GM19438 (cell line): Measurements from ENCODE around the gene ANKRD45.
"Not testable (repeated sequence)": the region's sequence is repeated elsewhere in the genome, so short reads cannot be mapped to it uniquely, and the experiment has no call there.

Source experiments
- ATAC-seq: cut with Tn5 transposase; IDR thresholded peaks from one replicate; pipeline ENCODE4 v1.9.1; 2021; ENCODE audit warnings: low read depth; ENCODE audit not compliant: unreplicated experiment

ANKRD45 gene

DNA sequence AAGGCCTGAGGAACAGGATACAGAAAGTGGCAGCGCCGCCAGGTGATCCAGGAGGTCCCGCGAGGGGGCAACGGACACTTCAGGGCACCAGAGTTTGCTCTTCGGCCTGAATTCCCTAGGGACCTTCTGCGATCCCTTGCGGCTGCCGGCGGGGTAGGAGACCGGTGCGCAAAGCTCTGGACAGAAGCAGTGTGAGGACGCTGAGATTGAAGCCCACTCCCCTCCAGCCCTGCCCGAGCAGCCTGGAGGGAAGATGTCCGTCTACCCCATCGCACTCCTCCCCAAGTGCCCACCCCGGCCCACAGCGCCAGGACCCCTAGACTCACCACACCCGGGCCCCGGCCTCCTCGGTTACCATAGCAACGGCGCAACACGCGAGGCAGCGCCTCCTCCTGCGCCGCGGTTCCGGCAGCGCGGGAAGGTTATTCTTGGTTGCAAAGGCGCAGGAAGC, at the start of gene ANKRD45:
TSS of gene ANKRD45 (minus strand) at position 361 of the 451 bp plus-strand sequence. CDS start 10,433 bp downstream, outside the sequence.
- ATAC-seq, result no peak

GRCh38 chr1:173717238-173717637, 47.6 kb upstream of the ANKRD45 start:
- no peak for ATAC-seq

DNA sequence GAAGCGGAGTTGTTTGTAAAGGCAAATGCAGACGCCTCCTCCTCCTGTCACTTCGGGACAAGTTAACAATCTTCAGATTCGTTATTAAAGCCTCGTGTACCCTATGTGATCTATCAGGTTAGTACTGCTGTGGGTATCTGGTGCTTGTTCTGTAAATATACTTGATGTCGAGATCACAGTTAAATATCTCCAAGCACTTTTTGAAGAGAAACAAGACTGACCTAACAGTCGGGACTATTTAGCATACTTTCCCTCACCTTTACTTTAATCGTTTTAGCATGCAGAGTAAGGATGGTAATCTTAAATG, 45.8 kb upstream of the ANKRD45 start:
- ATAC-seq, result no peak

GRCh38 chr1:173714759-173715537, 45.3 kb upstream of the ANKRD45 start, which contains the start of gene KLHL20:
TSS of gene KLHL20 (plus strand) at chr1:173714981. CDS start at chr1:173716044, 1,063 bp downstream.
- ATAC-seq, result peak; percentile 98

- ATAC-seq, result no peak
Observed at GRCh38 chr1:173714441-173714758, 44.7 kb upstream of the ANKRD45 start.

DNA sequence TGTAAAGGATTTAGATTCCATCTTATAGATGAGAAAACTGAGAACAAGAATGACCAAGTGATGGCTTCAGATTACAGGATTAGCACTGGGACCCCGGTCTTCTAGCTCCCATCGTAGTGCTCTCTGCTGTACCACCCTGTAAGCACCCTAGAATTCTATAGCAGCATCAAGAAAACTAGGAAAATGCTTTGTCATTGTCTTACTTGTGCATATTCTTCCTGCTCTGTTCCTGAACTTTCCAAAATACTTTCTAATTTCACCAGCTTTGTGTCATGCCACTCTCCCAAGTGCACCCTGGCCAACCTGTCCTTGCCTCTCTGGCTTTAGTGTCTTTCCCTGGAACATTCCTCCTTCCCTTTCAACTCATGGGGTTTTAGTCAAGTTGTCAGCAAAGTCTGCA, 39.1 kb upstream of the ANKRD45 start:
- no peak for ATAC-seq

DNA sequence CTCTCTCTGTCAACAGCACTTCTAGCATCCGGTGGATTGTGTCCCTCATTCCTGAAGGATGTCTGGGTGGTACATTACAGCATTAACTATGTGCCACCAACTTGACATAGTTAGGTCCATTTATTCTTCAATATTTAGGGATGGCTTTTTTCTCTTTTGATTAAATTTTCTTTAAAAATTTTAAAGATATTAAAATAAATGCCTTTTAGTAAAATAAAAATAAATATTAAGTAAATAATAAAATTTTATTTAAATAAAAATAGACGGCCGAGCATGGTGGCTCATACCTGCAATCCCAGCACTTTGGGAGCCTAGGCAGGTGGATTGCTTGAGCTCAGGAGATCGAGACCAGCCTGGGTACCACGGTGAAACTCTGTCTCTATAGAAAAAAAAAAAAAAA, 35.5 kb upstream of the ANKRD45 start:
- ATAC-seq, result no peak

DNA sequence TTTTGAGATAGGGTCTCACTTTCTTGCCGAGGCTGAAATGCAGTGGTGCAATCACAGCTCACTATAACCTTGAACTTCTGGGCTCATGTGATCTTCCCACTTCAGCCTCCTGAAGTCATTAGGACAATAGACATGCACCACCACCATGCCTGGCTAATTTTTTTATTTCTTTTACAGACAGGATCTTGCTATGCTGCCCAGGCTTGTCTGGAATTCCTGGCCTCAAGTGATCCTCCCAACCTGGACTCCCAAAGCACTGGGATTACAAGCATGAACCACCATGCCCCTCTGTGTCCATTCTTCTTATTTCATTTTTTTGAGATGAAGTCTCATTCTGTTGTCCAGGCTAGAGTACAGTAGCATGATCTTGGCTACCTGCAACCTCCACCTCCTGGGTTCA, 33.1 kb upstream of the ANKRD45 start:
- ATAC-seq, result no peak

DNA sequence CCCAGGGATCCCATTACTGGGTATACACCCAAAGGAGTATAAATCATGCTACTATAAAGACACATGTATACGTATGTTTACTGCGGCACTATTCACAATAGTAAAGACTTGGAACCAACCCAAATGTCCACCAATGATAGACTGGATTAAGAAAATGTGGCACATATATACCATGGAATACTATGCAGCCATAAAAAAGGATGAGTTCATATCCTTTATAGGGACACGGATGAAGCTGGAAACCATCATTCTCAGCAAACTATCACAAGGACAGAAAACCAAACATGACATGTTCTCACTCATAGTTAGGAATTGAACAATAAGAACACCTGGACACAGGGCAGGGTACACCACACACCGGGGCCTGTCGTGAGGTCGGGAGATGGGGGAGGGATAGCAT, 31.6 kb upstream of the ANKRD45 start:
- ATAC-seq, result not testable (repeated sequence)

GRCh38 chr1:173693238-173693637, 23.6 kb upstream of the ANKRD45 start:
- ATAC-seq, result no peak

DNA sequence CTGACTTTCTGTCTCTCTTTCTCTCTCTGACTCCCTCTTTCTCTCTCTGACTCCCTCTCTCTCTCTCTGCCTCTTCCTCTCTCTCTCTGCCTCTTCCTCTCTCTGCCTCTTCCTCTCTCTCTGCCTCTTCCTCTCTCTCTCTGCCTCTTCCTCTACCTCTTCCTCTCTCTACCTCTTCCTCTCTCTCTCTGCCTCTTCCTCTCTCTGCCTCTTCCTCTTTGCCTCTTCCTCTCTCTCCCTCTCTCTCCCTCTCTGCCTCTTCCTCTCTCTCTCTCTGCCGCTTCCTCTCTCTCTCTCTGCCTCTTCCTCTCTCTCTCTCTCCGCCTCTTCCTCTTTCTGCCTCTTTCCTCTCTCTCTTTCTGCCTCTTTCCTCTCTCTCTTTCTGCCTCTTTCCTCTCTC, 18.6 kb upstream of the ANKRD45 start:
- ATAC-seq, result no peak

DNA sequence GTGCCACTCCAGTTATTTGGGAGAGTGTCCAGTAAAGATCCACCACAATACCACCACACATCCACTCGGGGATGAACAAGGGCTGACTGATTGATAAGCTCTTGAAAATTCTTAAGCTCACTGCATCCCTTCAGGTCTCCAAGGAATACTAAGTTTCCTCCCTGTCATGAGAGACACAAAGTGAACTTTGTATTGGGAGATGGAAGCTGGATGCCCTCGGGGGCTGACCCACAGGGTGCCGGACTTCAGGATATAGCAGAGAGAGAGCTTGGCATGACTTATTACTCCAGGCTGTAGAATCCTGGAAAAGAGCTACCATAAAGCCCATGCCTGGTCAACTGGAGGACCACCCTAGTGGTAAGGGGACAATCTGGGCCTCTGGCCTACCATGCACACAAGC, 15.5 kb upstream of the ANKRD45 start:
- not testable (repeated sequence) for ATAC-seq

DNA sequence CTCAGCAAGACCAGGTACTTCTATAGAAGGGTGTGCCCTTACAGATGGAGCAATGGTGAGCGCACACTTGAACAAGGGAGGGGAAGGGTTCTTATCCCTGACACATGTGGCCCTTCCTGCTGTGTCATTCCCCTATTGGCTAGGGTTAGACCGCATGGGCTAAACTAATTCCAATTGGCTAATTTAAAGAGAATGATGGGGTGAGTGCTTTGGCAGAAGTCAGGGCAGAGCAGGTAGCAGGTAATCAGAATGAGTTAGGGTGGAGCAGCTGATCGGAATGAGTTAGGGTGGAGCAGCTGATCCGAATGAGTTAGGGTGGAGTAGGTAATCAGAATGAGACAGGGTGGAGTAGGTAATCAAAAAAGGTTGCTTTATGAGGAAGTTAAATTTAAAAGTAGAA, 14.2 kb upstream of the ANKRD45 start:
- not testable (repeated sequence) for ATAC-seq

- no peak for ATAC-seq
Observed at GRCh38 chr1:173682184-173682583, 12.5 kb upstream of the ANKRD45 start.

GRCh38 chr1:173680152-173680551, 10.5 kb upstream of the ANKRD45 start:
- ATAC-seq, result not testable (repeated sequence)

GRCh38 chr1:173674496-173674895, 4.8 kb upstream of the ANKRD45 start:
- not testable (repeated sequence) for ATAC-seq

GRCh38 chr1:173666646-173667045, 3.0 kb downstream of the ANKRD45 start:
- ATAC-seq, result no peak

GRCh38 chr1:173663159-173663558, 6.5 kb downstream of the ANKRD45 start:
- ATAC-seq, result no peak

DNA sequence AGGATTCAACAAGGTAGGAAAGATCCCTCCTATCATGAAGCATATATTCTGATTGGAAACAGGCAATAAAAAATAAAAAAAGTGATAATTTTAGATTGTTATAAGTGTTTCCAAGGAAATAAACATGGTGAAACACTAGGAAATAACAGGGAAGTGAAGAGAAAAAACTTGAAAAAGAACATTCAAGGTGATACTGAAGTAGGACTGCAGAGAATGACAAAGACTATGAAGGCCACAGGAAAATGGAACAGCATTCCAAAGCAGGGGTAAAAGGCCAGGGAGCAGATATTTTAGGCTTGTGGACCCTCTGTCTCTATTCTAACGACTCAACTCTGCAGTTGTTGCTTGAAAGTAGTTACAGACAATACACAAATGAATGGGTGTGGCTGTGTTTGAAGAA, 7.9 kb downstream of the ANKRD45 start:
- ATAC-seq, result no peak

- ATAC-seq, result no peak
Observed at GRCh38 chr1:173661271-173661670, 8.4 kb downstream of the ANKRD45 start.

- ATAC-seq, result no peak
Observed at GRCh38 chr1:173660306-173660705, 9.3 kb downstream of the ANKRD45 start.

DNA sequence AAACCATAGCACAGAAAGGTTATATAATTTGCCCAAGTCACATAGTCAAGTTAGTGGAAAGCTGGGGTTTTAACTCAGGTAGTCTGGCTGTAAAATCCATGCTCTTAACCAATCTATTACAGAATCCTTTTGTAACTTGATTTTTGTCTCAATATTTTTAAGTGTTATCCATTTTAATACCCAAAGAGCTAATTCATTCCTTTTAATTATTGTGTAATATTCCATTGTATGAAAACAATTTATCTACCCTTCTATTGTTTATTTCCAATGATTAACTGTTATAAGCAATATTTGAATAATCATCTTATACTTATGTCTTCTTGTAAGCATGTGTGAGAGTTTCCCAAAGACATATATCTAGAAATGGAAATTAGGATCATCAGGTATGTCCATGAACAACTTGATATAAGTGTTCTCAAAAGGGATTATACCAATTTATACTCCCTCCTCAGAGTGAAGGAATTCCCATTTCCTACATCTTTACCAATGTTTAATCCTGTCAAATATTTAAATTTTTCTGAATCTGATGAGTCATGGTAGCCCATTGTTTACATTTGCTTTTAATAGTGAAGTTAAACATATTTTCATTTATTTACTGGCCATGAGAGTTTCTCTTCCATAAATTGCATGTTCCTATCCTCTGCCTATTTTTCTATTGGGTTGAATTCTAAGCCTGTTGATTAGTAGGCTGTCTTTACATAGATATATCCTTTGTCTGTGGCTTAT, 20.6 kb downstream of the ANKRD45 start:
- ATAC-seq, result no peak
